HepG2 (cell line): ENCODE results near the gene BCAS1. TPM values are rescaled to one million over a fixed set of nuclear protein-coding genes. Genes with fewer than 3 reads are reported as not detected.

Source experiments
- ATAC-seq: fragments of 200-7000 bp; cut with Tn5 transposase; 3 replicates; pipeline ENCODE4 v1.9.1; 2020; ENCODE audit warnings: mild to moderate bottlenecking, moderate library complexity
- BruUV-seq: library from RNA; stranded (reverse); fragments of 400-500 nt; replicated peaks from 2 replicates; lab custom pipeline; 2021; lab: Mats Ljungman, UMichigan
- CTCF ChIA-PET: fragments of 300-600 bp; formaldehyde crosslinking; extraction: SDS; loops from one replicate; lab custom pipeline; 2021; ENCODE audit warnings: low total read pairs, inconsistent platforms, low intra/inter-chr PET ratio; lab: Yijun Ruan, JAX
- POLR2A ChIA-PET: fragments of 350-600 bp; sonication (Branson Sonifier 250); formaldehyde crosslinking; loops from one replicate; lab custom pipeline; 2020; ENCODE audit warnings: antibody characterized with exemption, inconsistent platforms; lab: Yijun Ruan, JAX
- DNase-seq: peaks from one replicate; pipeline ENCODE4 v3.0.0-alpha.2; 2015; ENCODE audit warnings: low spot score
- FAIRE-seq: peaks from 3 replicates; lab custom pipeline; 2011; peaks lifted over from hg19 to GRCh38; lab: Jason Lieb, UNC
- H2AFZ ChIP-seq: one replicate; pipeline ENCODE4 v1.6.1; 2011; ENCODE audit warnings: low read length, inconsistent platforms
- H3K27ac ChIP-seq: fragments of 300-600 bp; 3 replicates; pipeline ENCODE4 v1.8.0; 2011; ENCODE audit warnings: mixed run types, mild to moderate bottlenecking, mixed read lengths, low read length, inconsistent platforms; ENCODE audit not compliant: insufficient read depth; ENCODE audit errors: extremely low read length
- H3K27me3 ChIP-seq, 2 experiments: fragments of 200-600 bp in 1 of 2; 2 replicates in 1 of 2; 3 replicates in 1 of 2; pipeline versions ENCODE4 v1.6.0 to v1.8.0; 2011; ENCODE audit warnings: low read length in 2 of 2, mild to moderate bottlenecking in 2 of 2, moderate library complexity in 2 of 2, inconsistent platforms in 1 of 2; ENCODE audit not compliant: insufficient read depth in 2 of 2, control insufficient read depth in 1 of 2
- H3K36me3 ChIP-seq, 2 experiments: fragments of 200-600 bp in 1 of 2; replicated peaks in 1 of 2; 2 replicates in 1 of 2; 3 replicates in 1 of 2; pipeline versions ENCODE4 v1.5.1 to v1.8.0; 2011; ENCODE audit warnings: low read length in 2 of 2, inconsistent platforms in 1 of 2; ENCODE audit not compliant: insufficient read depth in 2 of 2, control insufficient read depth in 1 of 2
- H3K4me1 ChIP-seq: 2 replicates; pipeline ENCODE4 v1.5.1; 2012; ENCODE audit warnings: low read length, inconsistent platforms; ENCODE audit not compliant: insufficient read depth
- H3K4me2 ChIP-seq: 2 replicates; pipeline ENCODE4 v1.6.0; 2011; ENCODE audit warnings: low read depth, low read length, inconsistent platforms
- H3K4me3 ChIP-seq, 3 experiments: fragments of 200-600 bp in 1 of 3; sonication (generic), shearing (Covaris generic) in 1 of 3; replicated peaks in 1 of 3; 2 replicates each; pipeline ENCODE4 v1.5.1; 2011 to 2016; ENCODE audit warnings: low read length in 3 of 3, inconsistent platforms in 2 of 3, low read depth in 2 of 3, mild to moderate bottlenecking in 2 of 3, control low read depth in 1 of 3, mixed read lengths in 1 of 3; ENCODE audit not compliant: insufficient read depth in 1 of 3
- H3K79me2 ChIP-seq: one replicate; pipeline ENCODE4 v1.6.1; 2011; ENCODE audit warnings: low read length, inconsistent platforms; ENCODE audit not compliant: insufficient read depth
- H3K9ac ChIP-seq: 2 replicates; pipeline ENCODE4 v1.6.0; 2011; ENCODE audit warnings: mild to moderate bottlenecking, low read depth, low read length, inconsistent platforms; ENCODE audit not compliant: insufficient read depth
- H3K9me3 ChIP-seq: 2 replicates; pipeline ENCODE4 v1.5.1; 2012; ENCODE audit warnings: mild to moderate bottlenecking, low read length
- H4K20me1 ChIP-seq: 2 replicates; pipeline ENCODE4 v1.6.0; 2011; ENCODE audit warnings: inconsistent platforms, mild to moderate bottlenecking, low read length, moderate library complexity; ENCODE audit not compliant: insufficient read depth
- CTCF ChIP-seq: sonication (generic); formaldehyde crosslinking; IDR thresholded peaks from 2 replicates; pipeline ENCODE4 v1.5.0; 2020; ENCODE audit warnings: mild to moderate bottlenecking, missing genetic modification reagents, moderate library complexity
- FOXA3 ChIP-seq: IDR thresholded peaks from 2 replicates; pipeline ENCODE4 v1.6.1; 2016; ENCODE audit warnings: missing genetic modification reagents, missing compliant biosample characterization
- HIVEP1 ChIP-seq: sonication (generic); formaldehyde crosslinking; IDR thresholded peaks from 2 replicates; pipeline ENCODE4 v1.4.0; 2020; ENCODE audit warnings: mild to moderate bottlenecking, missing genetic modification reagents
- IRF9 ChIP-seq: sonication (generic); formaldehyde crosslinking; IDR thresholded peaks from 2 replicates; pipeline ENCODE4 v1.8.0; 2022; ENCODE audit warnings: missing genetic modification reagents, mild to moderate bottlenecking, borderline replicate concordance
- MED8 ChIP-seq: sonication (generic); formaldehyde crosslinking; IDR thresholded peaks from 2 replicates; pipeline ENCODE4 v1.8.1; 2023; ENCODE audit warnings: mild to moderate bottlenecking, missing genetic modification reagents; ENCODE audit not compliant: insufficient replicate concordance
- PAF1 ChIP-seq: IDR thresholded peaks from 2 replicates; pipeline ENCODE4 v1.6.1; 2016; ENCODE audit warnings: missing genetic modification reagents, missing compliant biosample characterization
- PITX1 ChIP-seq: sonication (generic); formaldehyde crosslinking; IDR thresholded peaks from 2 replicates; pipeline ENCODE4 v1.5.1; 2020; ENCODE audit warnings: mild to moderate bottlenecking, missing genetic modification reagents
- SNAPC2 ChIP-seq: sonication (generic); formaldehyde crosslinking; IDR thresholded peaks from 2 replicates; pipeline ENCODE4 v1.8.1; 2022; ENCODE audit warnings: mild to moderate bottlenecking, missing genetic modification reagents
- SRSF9 ChIP-seq: fragments of 200-400 bp; formaldehyde crosslinking; IDR thresholded peaks from 2 replicates; pipeline ENCODE4 v1.6.1; 2018; ENCODE audit warnings: borderline replicate concordance, mild to moderate bottlenecking, low read depth, low read length; ENCODE audit not compliant: insufficient read depth, poor library complexity, severe bottlenecking
- TFAP4 ChIP-seq: sonication (generic); IDR thresholded peaks from 2 replicates; pipeline ENCODE4 v1.6.1; 2016; ENCODE audit warnings: low read depth, borderline replicate concordance
- TSC22D2 ChIP-seq: sonication (generic); formaldehyde crosslinking; IDR thresholded peaks from 2 replicates; pipeline ENCODE4 v1.5.1; 2020; ENCODE audit warnings: missing genetic modification reagents, mild to moderate bottlenecking, borderline replicate concordance
- ZNF160 ChIP-seq: sonication (generic); formaldehyde crosslinking; IDR thresholded peaks from 2 replicates; pipeline ENCODE4 v1.8.0; 2022; ENCODE audit warnings: mild to moderate bottlenecking, inconsistent platforms, missing genetic modification reagents
- ZNF446 ChIP-seq: sonication (generic); formaldehyde crosslinking; IDR thresholded peaks from 2 replicates; pipeline ENCODE4 v1.5.0; 2020; ENCODE audit warnings: mild to moderate bottlenecking, missing genetic modification reagents
- ZNF567 ChIP-seq: sonication (generic); formaldehyde crosslinking; IDR thresholded peaks from 2 replicates; pipeline ENCODE4 v1.8.1; 2023; ENCODE audit warnings: mild to moderate bottlenecking, missing genetic modification reagents, borderline replicate concordance
- ZNF629 ChIP-seq: sonication (generic); formaldehyde crosslinking; conservative IDR thresholded peaks from 2 replicates; pipeline ENCODE4 v1.5.0; 2020; ENCODE audit warnings: missing genetic modification reagents
- WGBS: methylation state at CpG from one replicate; pipeline ENCODE4 v1.1.6; 2017; ENCODE audit warnings: low lambda C conversion rate; 5-methylcytosine and 5-hydroxymethylcytosine counted together
- in situ Hi-C: cut with HindIII; loops from 2 replicates; pipeline ENCODE4 v1.10.0; 2017; ENCODE audit warnings: low pct_unique_long_range_greater_than_20kb; ENCODE audit not compliant: extremely low pct_ligation_motif_present
- intact Hi-C: fragments of 100-400 bp; cut with micrococcal nuclease; formaldehyde crosslinking; loops from one replicate; pipeline ENCODE4 v1.10.0; 2022; ENCODE audit not compliant: unreplicated experiment
- polyA plus RNA-seq, 8 experiments: library from polyadenylated mRNA; depleted of rRNA in 3 of 8; stranded (reverse) in 7 of 8; unstranded in 1 of 8; fragments of >200 nt; fragmentation: Illumina TruSeq in 4 of 8; extraction: Trizol in 4 of 8; gene quantifications; 2 replicates each; pipeline versions ENCODE4 v1.2.1 to v1.2.3, GENCODE V29; 2011 to 2016; ENCODE audit warnings: low read depth in 4 of 8, missing spikeins in 1 of 8, mixed read lengths in 1 of 8; ENCODE audit not compliant: insufficient read depth in 1 of 8
- total RNA-seq, 5 experiments: library from RNA; depleted of rRNA; stranded (reverse); fragments of >200 nt; fragmentation: Illumina TruSeq; extraction: Trizol; gene quantifications; 2 replicates each; pipeline ENCODE4 v1.2.3, GENCODE V29; 2016; ENCODE audit warnings: low read depth in 1 of 5

Gene BCAS1
- total and polyA plus RNA-seq, 2 of the 13 experiments (the other 11 are each of a cell fraction or from before 2014, with no cell fraction given): 0.55 to 0.91 TPM

- no peak for TF ChIP-seq IRF9 (CRISPR knock-in tag)
Observed at GRCh38 chr20:54017846-54018245, 52.5 kb downstream of the BCAS1 start (continued).

GRCh38 chr20:54015496-54015895 lies 54.9 kb downstream of the BCAS1 start:
- FAIRE-seq: no peak
- intact Hi-C loops: no loop called here
- BruUV-seq: no TSS peak
- Histone ChIP-seq H2AFZ (no peak overlapping the region), H3K4me3 (no peak overlapping the region), H3K27ac (no peak overlapping the region), H3K9me3 (no peaks in the 10 kb centered on the region)
- ATAC-seq: no peak
- in situ Hi-C loops: no loop called here
- no peak for TF ChIP-seq CTCF (CRISPR knock-in tag)
- TF ChIP-seq HIVEP1: no peak
- no peak for TF ChIP-seq FOXA3 (CRISPR knock-in tag)
- no peak for TF ChIP-seq ZNF567
- no peak for TF ChIP-seq MED8 (CRISPR knock-in tag)
- no peak for TF ChIP-seq PAF1 (CRISPR knock-in tag)
- TF ChIP-seq SRSF9: no peak
- no peak for TF ChIP-seq PITX1
- no peak for TF ChIP-seq ZNF446 (CRISPR knock-in tag)
- TF ChIP-seq SNAPC2 (CRISPR knock-in tag): no peak
- no peak for TF ChIP-seq ZNF160 (CRISPR knock-in tag)
- TF ChIP-seq TFAP4: no peak
- no peak for TF ChIP-seq TSC22D2 (CRISPR knock-in tag)
- no peak for TF ChIP-seq ZNF629
- TF ChIP-seq, all 625 proteins: peak for 0
- ChIA-PET CTCF (no interaction called here), POLR2A (no interaction called here)
- Histone ChIP-seq H4K20me1 (no peaks in the 10 kb centered on the region), H3K79me2 (no peaks in the 10 kb centered on the region), H3K36me3 (no peaks in the 10 kb centered on the region), H3K9ac (no peak overlapping the region), H3K27me3 (no peaks in the 10 kb centered on the region), H3K4me1 (no peaks in the 10 kb centered on the region), H3K4me2 (no peak overlapping the region)
- no peak for DNase-seq
- 10% methylated on average over 1 of the region's 1 CpG for WGBS
